Epithelial cell of proximal tubule (primary cell): ENCODE measurements around the gene PDIA5. TPM values are rescaled to one million over a fixed set of nuclear protein-coding genes. Genes with fewer than 3 reads are reported as not detected.

Experiments used
- DNase-seq: peaks from one replicate; pipeline ENCODE4 v3.0.0-alpha.2; 2011; ENCODE audit warnings: low read depth
- H3K4me3 ChIP-seq: 2 replicates; pipeline ENCODE4 v1.5.1; 2011; ENCODE audit warnings: low read depth, mild to moderate bottlenecking, low read length
- CTCF ChIP-seq: conservative IDR thresholded peaks from 2 replicates; pipeline ENCODE4 v1.5.1; 2012; ENCODE audit warnings: low read depth, mild to moderate bottlenecking, low read length
- total RNA-seq: library from RNA; depleted of rRNA; stranded (reverse); fragments of >200 nt; gene quantifications from 2 replicates; pipeline ENCODE4 v1.2.3, GENCODE V29; 2015

Gene PDIA5
- total RNA-seq, 1 donor from 2014 or later = 29.4 TPM

- TF ChIP-seq CTCF = no peak
- no peak for DNase-seq
- no peak overlapping the region for H3K4me3 ChIP-seq
These were observed 16.2 kb upstream of the PDIA5 start for GRCh38 chr3:123050666-123051065.

GRCh38 chr3:123053107-123053506 lies 13.7 kb upstream of the PDIA5 start:
- TF ChIP-seq CTCF = no peak
- no peak for DNase-seq
- H3K4me3 ChIP-seq = no peak overlapping the region

GRCh38 chr3:123054109-123054778 lies 12.6 kb upstream of the PDIA5 start:
- no peak for DNase-seq
- no peak for TF ChIP-seq CTCF
- no peak overlapping the region for H3K4me3 ChIP-seq

- DNase-seq = no peak
- no peak overlapping the region for H3K4me3 ChIP-seq
- no peak for TF ChIP-seq CTCF
These were observed 11.9 kb upstream of the PDIA5 start for GRCh38 chr3:123054931-123055330.

GRCh38 chr3:123055352-123055751 lies 11.5 kb upstream of the PDIA5 start:
- no peak for TF ChIP-seq CTCF

GRCh38 chr3:123058505-123058904 lies 8.3 kb upstream of the PDIA5 start:
- no peak for DNase-seq
- TF ChIP-seq CTCF = no peak
- no peak overlapping the region for H3K4me3 ChIP-seq

More at GRCh38 chr3:123055352-123055751, 11.5 kb upstream of the PDIA5 start:
- DNase-seq = no peak
- no peak overlapping the region for H3K4me3 ChIP-seq

GRCh38 chr3:123060054-123060453 lies 6.8 kb upstream of the PDIA5 start:
- no peak for TF ChIP-seq CTCF

More at GRCh38 chr3:123060054-123060453, 6.8 kb upstream of the PDIA5 start:
- DNase-seq = no peak
- no peak overlapping the region for H3K4me3 ChIP-seq
